Vagina (tissue), 2 donors: ENCODE data around the gene BCAS4. TPM values are rescaled to one million over a fixed set of nuclear protein-coding genes. Genes with fewer than 3 reads are reported as not detected.

Source experiments
- DNase-seq, 2 donors: peaks; one replicate each; pipeline ENCODE4 v3.0.0-alpha.2; 2017; ENCODE audit errors: extremely low spot score in 2 of 2
- H3K27ac ChIP-seq: fragments of 200-600 bp; sonication (generic); one replicate; pipeline ENCODE4 v1.5.1; 2019
- H3K27me3 ChIP-seq: fragments of 200-600 bp; sonication (generic); one replicate; pipeline ENCODE4 v1.5.1; 2019
- H3K36me3 ChIP-seq, 2 donors: fragments of 200-600 bp; sonication (generic); one replicate each; pipeline ENCODE4 v1.5.1; 2017 to 2019
- H3K4me1 ChIP-seq: fragments of 200-600 bp; sonication (generic); one replicate; pipeline ENCODE4 v1.5.1; 2019
- H3K4me3 ChIP-seq, 2 donors: fragments of 200-600 bp; sonication (generic); 1 replicate in 1 of 2; 2 replicates in 1 of 2; pipeline ENCODE4 v1.5.1; 2016 to 2019
- H3K9me3 ChIP-seq: fragments of 200-600 bp; sonication (generic); one replicate; pipeline ENCODE4 v1.5.1; 2019
- POLR2A ChIP-seq, 2 donors: fragments of 450-650 bp; IDR thresholded peaks; one replicate each; pipeline ENCODE4 v1.6.1; 2017; ENCODE audit warnings: antibody characterized with exemption in 2 of 2, mild to moderate bottlenecking in 2 of 2, moderate library complexity in 2 of 2
- POLR2AphosphoS5 ChIP-seq, 2 donors: sonication (generic); formaldehyde crosslinking; IDR thresholded peaks; one replicate each; pipeline ENCODE4 v1.9.0; 2017; ENCODE audit warnings: antibody characterized with exemption in 2 of 2, mild to moderate bottlenecking in 2 of 2, low read depth in 1 of 2; ENCODE audit not compliant: insufficient read depth in 1 of 2
- intact Hi-C: fragments of 100-400 bp; cut with DNase I; formaldehyde crosslinking; loops from one replicate; pipeline ENCODE4 v1.15.1; 2023
- total RNA-seq: library from RNA; depleted of rRNA; stranded (reverse); fragments of >200 nt; gene quantifications from one replicate; pipeline ENCODE4 v1.2.3, GENCODE V29; 2016
- TF ChIP-seq, protein P1 (sequence below), 3 experiments: fragments of 450-650 bp in 2 of 3; fragments of 200-600 bp in 1 of 3; sonication (generic) in 1 of 3; IDR thresholded peaks; one replicate each; pipeline ENCODE4 v1.5.1; 2017 to 2019; ENCODE audit warnings: antibody characterized with exemption in 3 of 3, mild to moderate bottlenecking in 2 of 3, moderate library complexity in 2 of 3

BCAS4 gene
- total RNA-seq, 1 donor from 2014 or later = 1.7 TPM

DNA sequence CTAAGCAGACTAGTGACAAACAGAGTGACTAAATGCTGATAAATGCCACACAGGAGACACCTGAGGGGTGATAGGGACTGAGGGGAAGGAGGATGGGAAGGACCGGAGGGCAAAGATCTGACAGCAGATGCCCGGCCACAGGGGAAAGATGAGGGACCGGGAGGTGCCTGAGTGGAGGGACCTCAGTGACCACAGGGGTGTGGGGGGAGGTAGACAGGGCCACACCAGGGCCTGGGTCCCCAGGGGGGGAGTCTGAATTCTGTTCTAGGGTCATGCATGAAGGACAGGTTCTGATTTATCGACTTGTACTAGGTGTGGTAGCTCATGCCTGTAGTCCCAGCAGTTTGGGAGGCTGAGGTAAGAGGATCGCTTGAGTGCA lies 6.9 kb downstream of the BCAS4 start:
- H3K4me3 ChIP-seq = no peak overlapping the region
- DNase-seq = no peak
- no peak overlapping the region for H3K27ac ChIP-seq
- H3K27me3 ChIP-seq = no peaks in the 10 kb centered on the region
- no peaks in the 10 kb centered on the region for H3K4me1 ChIP-seq
- TF ChIP-seq, protein P1, sequence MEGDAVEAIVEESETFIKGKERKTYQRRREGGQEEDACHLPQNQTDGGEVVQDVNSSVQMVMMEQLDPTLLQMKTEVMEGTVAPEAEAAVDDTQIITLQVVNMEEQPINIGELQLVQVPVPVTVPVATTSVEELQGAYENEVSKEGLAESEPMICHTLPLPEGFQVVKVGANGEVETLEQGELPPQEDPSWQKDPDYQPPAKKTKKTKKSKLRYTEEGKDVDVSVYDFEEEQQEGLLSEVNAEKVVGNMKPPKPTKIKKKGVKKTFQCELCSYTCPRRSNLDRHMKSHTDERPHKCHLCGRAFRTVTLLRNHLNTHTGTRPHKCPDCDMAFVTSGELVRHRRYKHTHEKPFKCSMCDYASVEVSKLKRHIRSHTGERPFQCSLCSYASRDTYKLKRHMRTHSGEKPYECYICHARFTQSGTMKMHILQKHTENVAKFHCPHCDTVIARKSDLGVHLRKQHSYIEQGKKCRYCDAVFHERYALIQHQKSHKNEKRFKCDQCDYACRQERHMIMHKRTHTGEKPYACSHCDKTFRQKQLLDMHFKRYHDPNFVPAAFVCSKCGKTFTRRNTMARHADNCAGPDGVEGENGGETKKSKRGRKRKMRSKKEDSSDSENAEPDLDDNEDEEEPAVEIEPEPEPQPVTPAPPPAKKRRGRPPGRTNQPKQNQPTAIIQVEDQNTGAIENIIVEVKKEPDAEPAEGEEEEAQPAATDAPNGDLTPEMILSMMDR (IDR thresholded peaks at IDR 0.05) = no peak
- no peak for TF ChIP-seq POLR2A (IDR thresholded peaks at IDR 0.05)
- TF ChIP-seq POLR2AphosphoS5 (IDR thresholded peaks at IDR 0.05; ENCODE audit: insufficient read depth in 1 of 2, low read depth in 1 of 2) = no peak
- no peaks in the 10 kb centered on the region for H3K9me3 ChIP-seq
- H3K36me3 ChIP-seq = no peaks in the 10 kb centered on the region
- intact Hi-C loops = no loop called here

DNA sequence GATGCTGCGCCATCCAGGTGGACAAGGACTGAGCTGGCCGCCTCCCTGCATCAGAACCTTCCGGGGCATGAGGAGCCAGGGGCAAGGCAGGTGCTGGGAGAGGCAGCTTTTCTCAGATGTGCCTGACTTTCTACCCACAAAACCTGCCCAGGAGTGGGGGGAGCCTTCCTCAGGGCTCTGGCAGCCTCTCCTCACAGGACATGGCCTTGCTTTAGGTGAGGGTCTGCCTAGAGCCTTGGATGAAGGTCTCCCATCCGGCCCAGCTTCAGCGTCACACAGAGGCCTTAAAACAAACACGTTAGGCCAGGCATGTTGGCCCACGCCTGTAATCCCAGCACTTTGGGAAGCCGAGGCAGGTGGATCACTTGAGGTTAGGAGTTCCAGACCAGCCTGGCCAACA lies 7.4 kb downstream of the BCAS4 start:
- Histone ChIP-seq H3K36me3 (no peaks in the 10 kb centered on the region), H3K4me1 (no peaks in the 10 kb centered on the region), H3K4me3 (no peak overlapping the region), H3K9me3 (no peaks in the 10 kb centered on the region), H3K27me3 (no peaks in the 10 kb centered on the region), H3K27ac (no peak overlapping the region)
- TF ChIP-seq, protein P1 (IDR thresholded peaks at IDR 0.05) = no peak
- TF ChIP-seq POLR2A (IDR thresholded peaks at IDR 0.05) (no peak), POLR2AphosphoS5 (IDR thresholded peaks at IDR 0.05; ENCODE audit: insufficient read depth in 1 of 2, low read depth in 1 of 2) (no peak)
- no peak for DNase-seq
- intact Hi-C loops = no loop called here

DNA sequence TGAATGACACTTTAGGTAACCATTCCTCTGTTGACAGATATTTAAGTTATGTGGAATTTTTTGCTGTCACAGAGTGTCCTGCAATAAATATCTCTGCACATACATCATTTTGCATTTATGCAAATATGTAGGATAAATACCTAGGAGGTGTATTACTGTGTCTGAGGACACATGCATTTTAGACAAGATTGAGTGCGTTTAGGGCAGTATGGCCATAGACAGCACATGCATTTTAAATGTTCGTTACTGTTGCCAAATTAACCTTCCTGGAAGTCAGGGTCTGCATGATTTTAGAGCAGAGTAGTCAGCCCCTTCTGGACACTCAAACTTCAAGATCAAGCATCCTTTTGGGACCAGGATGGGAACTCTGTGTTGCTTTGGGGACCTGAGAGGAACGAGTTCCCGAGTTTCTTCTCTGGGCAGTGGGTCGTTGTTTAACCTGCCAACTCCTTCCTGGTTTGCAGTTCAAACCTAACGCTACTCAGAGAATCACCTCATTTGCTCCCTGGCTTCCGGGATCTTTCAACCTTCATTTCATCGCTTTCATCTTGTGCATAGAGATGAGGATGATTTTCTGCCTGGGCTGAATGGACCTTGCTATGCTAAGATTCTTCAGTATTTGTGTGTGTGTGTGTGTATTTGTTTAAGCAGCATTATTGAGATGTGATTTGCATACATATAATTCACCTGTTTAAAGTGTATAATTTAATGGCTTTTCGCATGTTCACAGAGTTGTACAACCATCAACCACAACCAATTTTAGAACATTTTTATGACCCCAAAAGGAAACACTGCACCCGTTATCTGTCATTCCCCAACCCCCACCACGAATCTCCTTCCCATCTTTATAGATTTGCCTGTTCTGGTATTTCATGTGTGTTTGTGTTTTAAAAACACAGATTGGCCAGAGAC lies 9.8 kb downstream of the BCAS4 start:
- H3K4me1 ChIP-seq = no peaks in the 10 kb centered on the region
- intact Hi-C loops = no loop called here
- H3K9me3 ChIP-seq = no peaks in the 10 kb centered on the region
- no peak for DNase-seq
- H3K4me3 ChIP-seq = no peak overlapping the region
- H3K27me3 ChIP-seq = no peaks in the 10 kb centered on the region
- TF ChIP-seq POLR2AphosphoS5 (IDR thresholded peaks at IDR 0.05; ENCODE audit: insufficient read depth in 1 of 2, low read depth in 1 of 2) (no peak), POLR2A (IDR thresholded peaks at IDR 0.05) (no peak)
- TF ChIP-seq, protein P1 (IDR thresholded peaks at IDR 0.05) = no peak
- H3K27ac ChIP-seq = no peak overlapping the region
- no peaks in the 10 kb centered on the region for H3K36me3 ChIP-seq

DNA sequence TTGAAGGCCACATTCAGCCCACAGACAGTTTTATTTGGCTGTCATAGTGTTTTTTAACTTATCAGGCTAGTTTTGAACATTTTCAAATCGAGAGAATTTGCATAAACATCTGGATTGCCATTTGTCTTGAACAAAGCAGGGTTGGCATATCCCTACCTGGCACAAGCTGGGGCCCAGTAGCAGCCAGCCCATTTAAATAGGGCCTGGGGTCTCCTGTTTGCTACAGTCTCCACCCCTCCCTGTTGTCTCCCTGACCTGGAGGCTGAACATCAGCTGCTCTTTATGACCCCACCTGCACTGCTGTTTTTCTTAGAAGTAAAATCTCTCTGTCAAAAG lies 10.5 kb downstream of the BCAS4 start:
- no peak for DNase-seq
- Histone ChIP-seq H3K4me1 (no peaks in the 10 kb centered on the region), H3K27me3 (no peaks in the 10 kb centered on the region), H3K9me3 (no peaks in the 10 kb centered on the region), H3K4me3 (no peak overlapping the region), H3K27ac (no peak overlapping the region), H3K36me3 (no peaks in the 10 kb centered on the region)
- intact Hi-C loops = no loop called here
- TF ChIP-seq, protein P1 (IDR thresholded peaks at IDR 0.05) = no peak
- TF ChIP-seq POLR2A (IDR thresholded peaks at IDR 0.05) = no peak
- no peak for TF ChIP-seq POLR2AphosphoS5 (IDR thresholded peaks at IDR 0.05; ENCODE audit: insufficient read depth in 1 of 2, low read depth in 1 of 2)

- no peak for DNase-seq
- intact Hi-C loops = no loop called here
- H3K27ac ChIP-seq = no peak overlapping the region
- TF ChIP-seq POLR2A (IDR thresholded peaks at IDR 0.05) (no peak), POLR2AphosphoS5 (IDR thresholded peaks at IDR 0.05; ENCODE audit: insufficient read depth in 1 of 2, low read depth in 1 of 2) (no peak)
- TF ChIP-seq, protein P1 (IDR thresholded peaks at IDR 0.05) = no peak
- no peaks in the 10 kb centered on the region for H3K9me3 ChIP-seq
- no peaks in the 10 kb centered on the region for H3K4me1 ChIP-seq
- no peaks in the 10 kb centered on the region for H3K27me3 ChIP-seq
- H3K36me3 ChIP-seq = no peaks in the 10 kb centered on the region
- no peak overlapping the region for H3K4me3 ChIP-seq
These were observed 11.4 kb downstream of the BCAS4 start for GRCh38 chr20:50806126-50806768.
